Tibial nerve (tissue), 3 donors: ENCODE measurements around the gene PLEKHB2.

ENCODE experiments used
- POLR2A ChIP-seq, 2 donors: fragments of 450-650 bp; IDR thresholded peaks; one replicate each; pipeline ENCODE4 v1.6.1; 2017; ENCODE audit warnings: antibody characterized with exemption in 2 of 2, mild to moderate bottlenecking in 2 of 2, moderate library complexity in 2 of 2
- TF ChIP-seq, protein P1 (sequence below), 5 experiments: fragments of 200-600 bp in 3 of 5; fragments of 450-650 bp in 2 of 5; sonication (generic) in 3 of 5; IDR thresholded peaks; one replicate each; pipeline ENCODE4 v1.5.1; 2016 to 2019; ENCODE audit warnings: antibody characterized with exemption in 5 of 5, mild to moderate bottlenecking in 3 of 5, moderate library complexity in 2 of 5

DNA sequence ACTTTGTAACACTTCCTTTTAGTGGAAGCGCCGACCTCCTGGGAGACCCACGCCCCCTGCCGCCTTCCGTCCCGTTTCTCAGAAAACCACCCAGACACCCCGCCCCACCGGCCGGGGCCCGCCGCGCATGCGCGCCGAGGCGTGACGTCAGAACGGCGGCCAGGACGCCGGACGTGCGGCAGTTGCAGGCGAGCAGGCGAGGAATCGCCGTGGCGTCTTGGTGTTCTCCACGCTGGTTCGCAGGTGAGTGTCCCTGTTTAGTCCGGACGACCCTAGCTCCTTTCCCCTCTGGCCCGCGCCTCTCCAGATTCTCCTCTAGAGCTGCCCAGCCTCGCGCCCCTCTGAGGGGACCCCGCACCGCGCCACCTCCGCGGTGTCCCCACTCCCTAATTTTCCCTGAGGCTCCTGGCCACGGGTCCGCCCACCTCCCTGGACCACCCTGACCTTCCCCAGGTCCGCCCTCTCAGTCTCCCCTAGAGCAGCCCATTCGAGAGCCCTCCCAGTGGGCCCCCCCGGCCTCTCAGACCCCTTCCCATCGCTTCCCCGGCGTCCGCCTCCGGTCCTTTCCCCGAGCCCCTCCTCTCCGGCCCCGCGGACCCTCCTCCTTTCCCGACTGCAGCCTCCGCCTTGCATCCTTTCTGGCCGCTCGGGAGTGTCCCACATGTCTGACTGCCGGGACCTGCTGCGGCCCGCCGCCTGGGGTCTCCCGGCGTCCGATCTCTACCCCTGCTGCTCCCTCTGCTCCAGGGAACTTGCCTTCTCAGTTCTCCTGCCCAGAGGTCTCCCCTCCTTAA lies at the start of gene PLEKHB2:
- TF ChIP-seq, protein P1, sequence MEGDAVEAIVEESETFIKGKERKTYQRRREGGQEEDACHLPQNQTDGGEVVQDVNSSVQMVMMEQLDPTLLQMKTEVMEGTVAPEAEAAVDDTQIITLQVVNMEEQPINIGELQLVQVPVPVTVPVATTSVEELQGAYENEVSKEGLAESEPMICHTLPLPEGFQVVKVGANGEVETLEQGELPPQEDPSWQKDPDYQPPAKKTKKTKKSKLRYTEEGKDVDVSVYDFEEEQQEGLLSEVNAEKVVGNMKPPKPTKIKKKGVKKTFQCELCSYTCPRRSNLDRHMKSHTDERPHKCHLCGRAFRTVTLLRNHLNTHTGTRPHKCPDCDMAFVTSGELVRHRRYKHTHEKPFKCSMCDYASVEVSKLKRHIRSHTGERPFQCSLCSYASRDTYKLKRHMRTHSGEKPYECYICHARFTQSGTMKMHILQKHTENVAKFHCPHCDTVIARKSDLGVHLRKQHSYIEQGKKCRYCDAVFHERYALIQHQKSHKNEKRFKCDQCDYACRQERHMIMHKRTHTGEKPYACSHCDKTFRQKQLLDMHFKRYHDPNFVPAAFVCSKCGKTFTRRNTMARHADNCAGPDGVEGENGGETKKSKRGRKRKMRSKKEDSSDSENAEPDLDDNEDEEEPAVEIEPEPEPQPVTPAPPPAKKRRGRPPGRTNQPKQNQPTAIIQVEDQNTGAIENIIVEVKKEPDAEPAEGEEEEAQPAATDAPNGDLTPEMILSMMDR (IDR thresholded peaks at IDR 0.05): peak in 4 of 5 experiments; percentile 8 to 34 (median 20)
- peak; percentile 76 to 90 for TF ChIP-seq POLR2A (IDR thresholded peaks at IDR 0.05)
